ENCODE measurements around the gene CUX1.
A peak's percentile ranks its signal among the peaks of the same experiment; 100 is the strongest.

CUX1 gene

DNA sequence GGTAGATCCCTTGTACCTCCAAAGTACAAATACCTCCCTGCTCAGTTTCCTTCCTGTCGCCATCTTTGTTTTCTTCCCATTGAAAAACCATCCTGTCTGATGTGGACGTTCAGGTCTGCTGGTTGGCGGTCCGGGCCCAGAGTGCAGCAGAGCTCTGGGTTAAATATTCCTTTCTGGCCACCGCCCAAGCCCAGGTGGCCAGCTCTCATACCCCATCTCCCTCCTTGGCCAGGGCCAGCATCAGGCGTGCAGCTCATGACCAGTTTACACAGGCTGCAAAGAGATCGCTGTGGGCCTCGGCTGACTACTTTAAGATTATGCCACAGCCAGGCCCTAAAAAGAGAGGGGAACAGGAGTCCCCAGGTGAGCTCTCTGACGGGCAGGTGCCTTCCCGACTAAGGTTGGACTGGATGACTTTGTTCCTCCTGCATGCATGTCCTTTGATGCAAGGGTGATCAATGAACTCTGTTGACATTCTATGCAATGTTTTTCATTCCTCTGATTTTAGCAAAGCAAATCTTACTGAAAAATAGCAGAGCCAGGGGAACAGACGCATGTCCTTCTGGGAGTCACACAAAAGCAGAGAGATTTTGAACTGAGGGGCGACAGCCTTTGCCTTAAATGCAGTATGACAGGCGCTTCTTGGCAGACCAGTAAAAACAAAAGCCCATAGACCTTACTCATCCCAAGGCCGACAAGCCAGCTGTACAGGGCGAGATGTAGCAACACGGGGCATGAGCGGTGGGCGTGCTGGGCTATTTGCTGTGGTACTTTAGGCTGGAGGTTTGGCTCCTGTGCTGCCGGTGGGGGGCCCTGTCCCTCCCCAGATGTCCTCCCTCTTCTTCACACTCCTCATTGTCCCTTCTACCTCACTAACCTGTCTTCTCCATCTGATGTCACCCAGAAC lies 435.9 kb downstream of the CUX1 start:
- Mint-ChIP-seq H3K4me1 (peaks cover 3 to 6% of the 10 kb centered on the region in 2 donors), H3K9me3 (no peaks in the 10 kb centered on the region), H3K4me3 (no peak overlapping the region), H3K27ac (no peak overlapping the region), H3K36me3 (peaks cover 4 to 11% of the 10 kb centered on the region in 2 donors), H3K27me3 (no peaks in the 10 kb centered on the region)
- ATAC-seq (replicated peaks), result no peak
- no peak for DNase-seq

DNA sequence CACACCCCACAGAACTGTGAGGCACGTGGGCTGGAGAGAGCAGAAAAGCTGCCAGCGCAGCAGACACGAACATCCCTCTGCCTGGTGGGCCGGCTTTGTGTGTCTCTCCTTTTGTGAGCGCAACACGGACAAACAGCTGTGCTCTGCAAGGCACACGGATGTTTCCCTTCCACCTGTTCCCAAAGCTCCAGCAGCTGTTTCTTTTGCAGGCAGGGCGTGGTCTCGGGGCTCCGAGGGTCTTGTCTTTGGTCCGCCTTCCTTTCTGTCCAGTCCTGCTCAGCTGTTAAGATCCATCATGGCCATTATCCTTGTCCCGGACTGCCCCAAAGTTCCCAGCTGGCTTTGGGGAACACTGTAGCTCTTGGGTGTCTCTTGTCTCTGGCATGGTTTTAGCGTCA lies 436.5 kb downstream of the CUX1 start:
- peaks cover 4 to 11% of the 10 kb centered on the region in 2 donors for H3K36me3 Mint-ChIP-seq
- H3K4me1 Mint-ChIP-seq, result peaks cover 5 to 6% of the 10 kb centered on the region in 2 donors
- H3K9me3 Mint-ChIP-seq, result no peaks in the 10 kb centered on the region
- H3K4me3 Mint-ChIP-seq, result no peak overlapping the region
- H3K27me3 Mint-ChIP-seq, result no peaks in the 10 kb centered on the region
- DNase-seq (no peak), ATAC-seq (replicated peaks) (no peak)
- H3K27ac Mint-ChIP-seq, result no peak overlapping the region

DNA sequence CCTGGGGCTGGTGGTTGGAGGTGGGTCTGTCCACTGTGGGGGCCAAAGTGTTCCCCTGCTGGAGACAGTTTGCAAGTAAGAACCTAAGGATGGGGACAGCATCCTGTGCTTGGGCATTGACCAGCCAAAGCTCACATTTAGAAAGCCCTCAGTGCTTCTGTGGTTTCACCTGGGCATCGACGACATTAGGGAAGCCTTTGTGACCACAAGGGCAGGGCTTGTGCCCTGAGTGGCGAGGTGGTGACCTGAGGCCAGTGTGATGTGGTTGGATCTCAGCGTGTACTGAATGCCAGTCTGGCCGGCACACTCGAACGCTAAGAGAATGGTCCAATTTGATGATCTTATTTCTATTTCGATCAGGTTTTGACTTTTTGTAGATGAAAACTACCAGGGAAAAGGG lies 437.1 kb downstream of the CUX1 start:
- H3K27me3 Mint-ChIP-seq, result no peaks in the 10 kb centered on the region
- no peak overlapping the region for H3K27ac Mint-ChIP-seq
- ATAC-seq (replicated peaks) (no peak), DNase-seq (no peak)
- H3K9me3 Mint-ChIP-seq, result no peaks in the 10 kb centered on the region
- peaks cover 4 to 11% of the 10 kb centered on the region in 2 donors for H3K36me3 Mint-ChIP-seq
- peaks cover 5 to 6% of the 10 kb centered on the region in 2 donors for H3K4me1 Mint-ChIP-seq
- H3K4me3 Mint-ChIP-seq, result no peak overlapping the region

DNA sequence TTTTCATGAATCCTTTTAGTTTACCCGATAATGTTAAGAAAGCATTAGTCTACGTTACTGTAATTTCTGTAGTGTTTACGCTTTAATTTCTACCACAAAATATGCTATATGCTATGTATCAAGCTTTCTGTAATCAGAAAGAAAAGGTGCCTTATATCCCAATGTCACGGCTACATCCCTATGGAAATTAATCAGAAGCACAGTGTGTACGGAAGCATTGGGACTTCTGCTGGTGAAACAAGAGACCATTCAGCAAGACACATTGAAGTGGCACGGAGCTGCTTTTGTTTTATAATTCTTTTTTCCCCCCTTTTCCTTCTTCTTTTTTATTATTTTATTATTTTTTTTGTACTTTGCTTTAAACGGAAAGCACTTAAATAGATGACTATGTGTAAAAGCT lies 438.1 kb downstream of the CUX1 start:
- Mint-ChIP-seq H3K9me3 (no peaks in the 10 kb centered on the region), H3K27ac (no peak overlapping the region), H3K27me3 (no peaks in the 10 kb centered on the region), H3K4me1 (peaks cover 5 to 6% of the 10 kb centered on the region in 2 donors), H3K4me3 (no peak overlapping the region), H3K36me3 (peaks cover 2 to 8% of the 10 kb centered on the region in 2 donors)
- ATAC-seq (replicated peaks) (no peak), DNase-seq (no peak)

DNA sequence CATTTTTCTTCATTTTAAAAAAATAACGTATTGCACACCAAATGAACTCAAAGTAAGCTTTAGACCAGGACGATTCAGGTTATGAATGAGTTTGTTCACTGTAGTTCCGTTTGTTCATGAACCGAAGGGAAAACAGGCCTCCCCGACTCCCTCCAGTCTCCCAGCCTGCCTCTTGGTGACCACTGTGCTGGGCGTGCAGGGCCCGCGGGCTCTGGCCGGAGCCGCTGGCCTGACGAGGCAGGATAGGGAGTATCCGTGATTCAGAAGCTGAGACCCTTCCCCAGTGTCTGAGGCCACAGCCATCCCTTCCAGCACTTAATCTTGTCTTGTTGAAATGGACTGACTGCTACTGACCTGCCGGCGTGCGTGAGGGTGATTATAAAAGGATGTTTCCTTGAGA lies 438.5 kb downstream of the CUX1 start:
- DNase-seq (no peak), ATAC-seq (replicated peaks) (no peak)
- Mint-ChIP-seq H3K27ac (no peak overlapping the region), H3K9me3 (no peaks in the 10 kb centered on the region), H3K4me1 (peaks cover 5 to 6% of the 10 kb centered on the region in 2 donors), H3K36me3 (peaks cover 0 to 6% of the 10 kb centered on the region in 2 donors), H3K4me3 (no peak overlapping the region), H3K27me3 (no peaks in the 10 kb centered on the region)

DNA sequence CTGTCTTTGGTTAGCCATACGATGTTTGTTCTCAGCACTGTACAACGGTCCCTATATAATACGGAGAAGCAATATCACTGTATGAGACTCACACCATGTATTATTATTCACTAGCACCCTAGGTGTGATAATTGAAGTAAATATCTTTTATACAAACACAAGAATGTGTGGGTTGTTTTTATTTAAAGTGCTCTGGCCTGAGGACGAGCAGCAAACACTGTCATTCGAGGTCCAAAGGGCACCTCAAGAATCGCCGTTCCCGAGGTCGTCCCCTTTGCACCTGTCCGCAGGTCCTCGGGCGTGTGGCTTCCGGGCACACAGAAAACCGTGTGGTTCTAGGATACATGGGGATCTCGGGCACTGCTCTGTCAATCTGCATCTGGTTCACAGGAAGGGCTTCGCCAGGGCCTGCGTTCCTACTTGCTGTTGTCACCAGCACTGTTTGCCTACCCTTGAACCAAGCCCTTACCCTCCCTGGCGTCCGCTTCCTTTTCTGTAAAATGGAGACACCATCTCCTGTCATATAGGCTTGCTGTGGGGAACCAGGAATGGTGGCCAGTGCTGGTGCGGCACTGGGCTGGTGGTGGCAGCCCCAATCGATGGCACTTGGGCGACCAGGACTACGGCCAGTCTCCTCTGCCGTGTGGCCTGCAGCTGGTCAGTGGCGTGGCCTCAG lies 440.8 kb downstream of the CUX1 start:
- H3K27me3 Mint-ChIP-seq, result no peaks in the 10 kb centered on the region
- H3K9me3 Mint-ChIP-seq, result no peaks in the 10 kb centered on the region
- peaks cover 0 to 3% of the 10 kb centered on the region in 2 donors for H3K4me1 Mint-ChIP-seq
- H3K27ac Mint-ChIP-seq, result no peak overlapping the region
- ATAC-seq (replicated peaks) (no peak), DNase-seq (no peak)
- peaks cover 0 to 4% of the 10 kb centered on the region in 2 donors for H3K36me3 Mint-ChIP-seq
- no peak overlapping the region for H3K4me3 Mint-ChIP-seq

DNA sequence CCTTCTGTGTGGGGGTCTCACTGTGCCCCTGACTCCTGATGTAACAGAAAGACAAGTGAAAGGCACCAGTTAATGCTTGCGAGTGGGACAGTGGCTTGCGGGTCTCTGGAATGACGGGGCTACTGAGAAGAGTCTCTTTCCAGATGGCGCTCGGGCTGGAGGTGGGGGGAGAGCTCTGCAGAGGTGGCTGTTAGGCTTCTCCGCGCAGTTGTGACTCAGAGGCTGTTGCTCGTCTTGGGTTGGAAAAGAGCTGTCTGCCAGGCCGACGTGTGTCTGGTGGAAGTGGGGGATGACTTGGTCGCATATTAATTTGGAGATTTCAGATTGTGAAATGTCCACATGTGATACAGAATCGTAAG lies 441.3 kb downstream of the CUX1 start:
- Mint-ChIP-seq H3K4me1 (peaks cover 0 to 3% of the 10 kb centered on the region in 2 donors), H3K27me3 (no peaks in the 10 kb centered on the region), H3K27ac (no peak overlapping the region), H3K4me3 (no peak overlapping the region), H3K9me3 (no peaks in the 10 kb centered on the region), H3K36me3 (peaks cover 0 to 3% of the 10 kb centered on the region in 2 donors)
- no peak for DNase-seq
- ATAC-seq (replicated peaks), result no peak

DNA sequence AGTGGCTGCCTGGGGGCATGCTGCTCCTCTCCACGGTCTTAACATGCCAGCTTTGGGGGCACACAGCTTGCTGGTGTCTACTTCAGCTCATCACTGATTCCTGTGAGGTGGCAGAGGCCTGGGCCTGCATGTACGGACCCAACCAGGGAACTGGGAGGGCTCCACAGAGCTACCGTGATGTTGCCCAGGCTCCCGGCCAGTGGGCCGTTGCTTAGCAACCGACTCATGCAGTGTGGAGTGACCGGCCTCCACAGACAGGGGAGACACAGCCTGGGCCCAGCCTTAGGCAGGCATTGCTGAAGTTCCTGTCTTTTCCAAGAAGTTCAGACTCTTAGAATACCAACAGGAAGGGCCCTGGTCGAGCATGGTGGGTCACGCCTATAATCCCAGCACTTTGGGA lies 443.4 kb downstream of the CUX1 start:
- no peaks in the 10 kb centered on the region for H3K9me3 Mint-ChIP-seq
- no peak overlapping the region for H3K4me3 Mint-ChIP-seq
- H3K27me3 Mint-ChIP-seq, result no peaks in the 10 kb centered on the region
- DNase-seq (no peak), ATAC-seq (replicated peaks) (no peak)
- peaks cover 11% of the 10 kb centered on the region in 2 donors for H3K4me1 Mint-ChIP-seq
- H3K27ac Mint-ChIP-seq, result no peak overlapping the region
- peaks cover 0 to 2% of the 10 kb centered on the region in 2 donors for H3K36me3 Mint-ChIP-seq

DNA sequence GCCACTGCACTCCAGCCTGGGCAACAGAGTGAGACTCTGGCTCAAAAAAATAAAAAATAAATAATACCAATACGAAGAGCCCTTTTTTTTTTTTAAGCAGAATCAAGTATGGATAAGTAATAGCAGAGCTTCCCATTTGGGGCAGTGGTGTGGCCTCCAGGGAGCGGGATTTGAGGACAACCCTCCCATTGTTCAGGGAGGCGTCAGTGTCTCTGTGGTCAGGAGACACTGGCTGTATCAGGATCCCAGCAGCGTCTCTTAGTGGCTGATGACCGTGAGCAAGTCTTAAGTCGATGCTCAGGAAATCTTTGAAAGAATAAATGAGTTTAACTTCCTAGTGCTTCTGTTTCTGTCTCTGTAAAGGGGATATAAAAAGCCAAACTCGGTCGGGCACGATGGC lies 444.0 kb downstream of the CUX1 start:
- no peaks in the 10 kb centered on the region for H3K27me3 Mint-ChIP-seq
- no peak overlapping the region for H3K4me3 Mint-ChIP-seq
- peaks cover 11% of the 10 kb centered on the region in 2 donors for H3K4me1 Mint-ChIP-seq
- no peak for ATAC-seq (replicated peaks)
- peaks cover 0 to 2% of the 10 kb centered on the region in 2 donors for H3K36me3 Mint-ChIP-seq
- H3K9me3 Mint-ChIP-seq, result no peaks in the 10 kb centered on the region
- DNase-seq, result no peak
- H3K27ac Mint-ChIP-seq, result no peak overlapping the region

DNA sequence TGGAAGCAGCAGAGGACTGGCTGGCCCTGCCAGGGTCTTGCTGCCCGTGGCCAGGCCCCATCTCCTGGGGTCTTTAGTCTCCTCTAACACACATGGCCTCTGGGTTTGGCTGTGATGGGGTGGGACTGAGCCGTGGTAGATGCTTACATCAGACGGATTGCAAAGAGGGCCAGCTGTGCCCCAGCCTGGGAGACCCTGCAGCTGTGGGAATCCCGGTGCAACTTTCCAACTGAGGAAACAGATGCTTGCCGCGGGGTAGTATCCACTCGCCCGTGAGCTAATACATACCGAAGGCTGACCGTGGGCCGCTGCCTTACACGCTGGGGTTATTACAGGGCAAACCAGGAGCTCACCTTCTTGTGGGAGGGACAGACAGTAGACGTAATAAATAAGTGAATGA lies 445.1 kb downstream of the CUX1 start:
- no peaks in the 10 kb centered on the region for H3K27me3 Mint-ChIP-seq
- peaks cover 0 to 2% of the 10 kb centered on the region in 2 donors for H3K36me3 Mint-ChIP-seq
- no peak for ATAC-seq (replicated peaks)

DNA sequence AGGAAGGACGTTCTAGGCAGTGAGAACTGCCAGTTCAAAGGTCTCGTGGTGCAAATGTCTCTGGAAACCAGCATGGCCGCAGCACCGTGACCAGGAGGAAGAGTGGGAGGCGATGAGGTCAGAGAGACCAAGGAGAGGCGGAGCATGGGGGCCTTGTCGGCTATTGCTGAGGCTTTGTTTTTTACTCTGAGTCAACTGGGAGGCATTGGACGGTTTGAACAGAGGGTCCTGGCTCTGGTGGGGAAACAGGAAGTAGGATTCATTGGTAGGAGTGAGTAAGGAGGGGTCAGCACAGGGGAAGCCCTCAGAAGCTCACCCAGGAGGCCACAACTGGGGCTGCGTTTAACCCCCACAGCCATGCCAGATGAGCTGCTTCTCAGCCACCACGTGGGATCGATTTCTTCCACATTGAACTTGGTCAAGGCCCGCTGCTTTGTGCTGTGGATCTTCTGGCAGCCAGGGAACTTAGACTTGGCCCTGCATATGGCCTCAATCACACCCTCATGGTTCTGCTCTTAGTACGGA lies 447.0 kb downstream of the CUX1 start:
- DNase-seq (peak; percentile 33), ATAC-seq (replicated peaks) (peak; percentile 87 to 90)
- peak overlapping the region; percentile 86 for H3K27ac Mint-ChIP-seq

More for the DNA sequence above, 445.1 kb downstream of the CUX1 start:
- no peak for DNase-seq
- H3K27ac Mint-ChIP-seq, result no peak overlapping the region
- H3K9me3 Mint-ChIP-seq, result no peaks in the 10 kb centered on the region
- peaks cover 11% of the 10 kb centered on the region in 2 donors for H3K4me1 Mint-ChIP-seq
- no peak overlapping the region for H3K4me3 Mint-ChIP-seq

DNA sequence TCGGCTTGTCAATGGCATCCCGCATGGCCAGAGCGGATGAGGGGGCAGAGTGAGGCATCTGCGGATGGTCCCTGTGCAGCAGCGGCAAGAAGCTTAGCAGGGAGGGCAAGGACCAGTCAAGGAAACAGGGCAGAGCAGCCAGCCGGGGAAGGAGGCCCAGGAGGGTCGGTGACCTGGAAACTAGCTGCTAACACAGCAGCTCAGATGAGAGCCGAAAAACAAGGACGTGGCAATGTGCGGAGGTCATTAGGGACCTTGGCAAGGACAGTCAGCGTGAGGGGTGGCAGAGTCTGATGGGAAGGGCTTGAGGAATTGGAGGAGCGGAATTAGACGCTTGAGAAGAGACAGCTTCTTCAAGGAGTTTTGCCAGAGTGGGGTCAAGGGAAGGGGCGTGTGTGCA lies 449.1 kb downstream of the CUX1 start:
- no peaks in the 10 kb centered on the region for H3K9me3 Mint-ChIP-seq
- peaks cover 8 to 11% of the 10 kb centered on the region in 2 donors for H3K4me1 Mint-ChIP-seq
- H3K27ac Mint-ChIP-seq, result no peak overlapping the region
- H3K27me3 Mint-ChIP-seq, result no peaks in the 10 kb centered on the region
- no peak for ATAC-seq (replicated peaks)
- H3K4me3 Mint-ChIP-seq, result no peak overlapping the region
- no peak for DNase-seq
- peaks cover 0 to 2% of the 10 kb centered on the region in 2 donors for H3K36me3 Mint-ChIP-seq

More for the DNA sequence above, 447.0 kb downstream of the CUX1 start:
- Mint-ChIP-seq H3K9me3 (no peaks in the 10 kb centered on the region), H3K4me1 (peaks cover 8 to 11% of the 10 kb centered on the region in 2 donors), H3K27me3 (no peaks in the 10 kb centered on the region), H3K36me3 (peaks cover 0 to 2% of the 10 kb centered on the region in 2 donors), H3K4me3 (peak overlapping the region in 1 of 2 donors; percentile 27)

DNA sequence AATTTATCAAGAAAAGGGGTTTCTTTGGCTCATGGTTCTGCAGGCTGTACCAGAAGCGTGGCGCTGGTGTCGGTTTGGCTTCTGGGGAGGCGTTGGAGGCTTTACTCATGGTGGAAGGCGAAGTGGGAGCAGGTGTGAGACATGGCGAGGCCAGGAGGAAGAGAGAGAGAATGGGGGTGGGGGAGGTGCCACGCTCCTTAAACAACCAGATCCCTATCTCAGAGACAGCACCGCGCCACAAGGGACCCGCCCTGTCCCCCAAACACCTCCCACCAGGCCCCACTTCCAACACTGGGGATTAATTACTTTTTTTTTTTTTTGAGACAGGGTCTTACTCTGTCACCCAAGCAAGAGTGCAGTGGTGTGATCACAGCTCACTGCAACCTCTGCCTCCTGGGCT lies 451.2 kb downstream of the CUX1 start:
- DNase-seq (no peak), ATAC-seq (replicated peaks) (no peak)
- Mint-ChIP-seq H3K4me3 (no peak overlapping the region), H3K9me3 (no peaks in the 10 kb centered on the region), H3K27me3 (no peaks in the 10 kb centered on the region), H3K4me1 (peaks cover 12 to 16% of the 10 kb centered on the region in 2 donors), H3K36me3 (peaks cover 0 to 2% of the 10 kb centered on the region in 2 donors), H3K27ac (no peak overlapping the region)

DNA sequence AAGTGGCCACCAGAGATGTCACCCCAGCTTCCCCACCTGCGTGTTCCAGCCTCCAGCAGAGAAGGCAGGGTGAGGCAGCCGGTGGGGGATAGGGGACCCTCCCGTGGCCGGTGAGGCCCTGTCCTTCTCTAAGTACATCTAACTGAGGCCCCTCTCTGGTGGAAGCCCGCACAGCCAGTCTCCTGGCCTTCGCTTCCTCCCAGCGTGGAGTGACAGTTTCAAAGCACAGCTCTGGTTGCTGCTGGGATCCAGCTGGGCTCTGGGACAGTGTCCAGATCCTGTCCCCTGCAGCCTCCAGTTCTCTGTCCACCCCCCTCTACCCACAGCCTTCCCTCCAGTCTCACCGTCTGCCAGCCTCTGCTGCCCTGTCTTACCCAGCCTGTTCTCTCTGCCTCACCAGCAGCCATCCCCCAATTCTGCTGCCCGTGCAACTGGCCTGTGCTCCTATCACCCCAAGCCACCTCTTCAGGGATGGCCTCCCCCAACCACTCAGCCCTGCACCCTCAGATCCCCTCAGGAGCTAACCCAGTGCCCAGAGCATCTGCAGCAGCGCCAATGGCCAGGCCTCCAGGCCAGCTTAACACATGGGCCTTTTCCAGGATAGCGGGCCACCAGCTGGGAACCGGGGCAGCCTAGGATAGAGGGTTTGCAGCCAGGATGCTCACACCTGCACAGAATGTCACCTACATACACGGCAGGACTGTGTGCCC lies 452.9 kb downstream of the CUX1 start:
- Mint-ChIP-seq H3K27me3 (no peaks in the 10 kb centered on the region), H3K36me3 (no peaks in the 10 kb centered on the region), H3K4me1 (peaks cover 3 to 5% of the 10 kb centered on the region in 2 donors), H3K27ac (no peak overlapping the region), H3K4me3 (no peak overlapping the region), H3K9me3 (no peaks in the 10 kb centered on the region)
- no peak for ATAC-seq (replicated peaks)
- DNase-seq, result no peak

Measured in stimulated activated naive B cell treated with anti-CD40 and anti-IgM and Interleukin-4, amounts not matched to agents 10 μg/mL and 1 μg/mL and 100 μg/mL, for 72 hours (primary cell).